ENCODE data around the gene MEX3D. TPM values are rescaled to one million over a fixed set of nuclear protein-coding genes. Genes with fewer than 3 reads are reported as not detected.

Gene MEX3D
- polyA plus RNA-seq, 1 donor (not counting 4 experiments of a cell fraction or from before 2014, with no cell fraction given) = 3.9 TPM

DNA sequence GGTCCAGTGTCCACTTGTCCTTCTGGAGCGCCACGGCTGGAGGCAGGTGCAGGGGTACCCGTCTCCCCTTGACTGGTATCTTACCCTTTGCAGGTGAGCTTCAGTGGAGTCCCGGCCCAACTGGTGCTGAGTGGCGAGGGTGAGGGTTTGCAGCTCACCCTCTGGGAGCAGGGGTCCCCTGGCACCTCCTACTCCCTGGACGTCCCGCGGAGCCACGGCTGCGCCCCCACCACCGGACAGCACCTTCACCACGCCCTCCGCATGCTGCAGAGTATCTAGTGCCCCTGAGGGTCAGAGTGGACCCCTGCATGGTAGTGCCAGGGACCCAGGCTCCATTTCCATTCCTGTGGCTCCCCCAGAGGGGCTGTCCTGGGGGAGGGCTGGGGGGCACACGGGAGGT is 33.2 kb downstream of the MEX3D start:
- no peaks in the 10 kb centered on the region for H3K79me2 ChIP-seq (ENCODE audit: control insufficient read depth, insufficient read depth, low read length)
- TF ChIP-seq CTCF (optimal IDR thresholded peaks at IDR 0.05 in 1 of 3, IDR thresholded peaks at IDR 0.05 in 1 of 3, conservative IDR thresholded peaks at IDR 0.05 in 1 of 3; ENCODE audit: extremely low read depth in 1 of 3, insufficient read depth in 2 of 3, low read length in 3 of 3) = no peak
- no peak for TF ChIP-seq EZH2 (IDR thresholded peaks at IDR 0.05; ENCODE audit: low read length)
- H3K9me1 ChIP-seq (ENCODE audit: control insufficient read depth, extremely low read depth, insufficient read depth, low read length) = no peaks in the 10 kb centered on the region
- dilution Hi-C loops (cut with MboI; ENCODE audit: extremely low pct_ligation_motif_present, low sequenced_read_pairs) = no loop called here
- H4K20me1 ChIP-seq (ENCODE audit: control insufficient read depth, extremely low read depth, insufficient read depth, low read length) = no peaks in the 10 kb centered on the region
- H3K4me1 ChIP-seq (ENCODE audit: control insufficient read depth, extremely low read depth, insufficient read depth, low read length) = no peaks in the 10 kb centered on the region
- H3K4me2 ChIP-seq (ENCODE audit: control insufficient read depth, extremely low read depth, insufficient read depth, low read depth, low read length) = no peak overlapping the region
- no peaks in the 10 kb centered on the region for H3K27me3 ChIP-seq (ENCODE audit: control insufficient read depth, extremely low read depth, insufficient read depth, low read length)
- FAIRE-seq (no peak), DNase-seq (ENCODE audit: low read depth, low spot score) (no peak)
- H3K36me3 ChIP-seq (ENCODE audit: control insufficient read depth in 2 of 2, extremely low read depth in 1 of 2, insufficient read depth in 2 of 2, low read length in 2 of 2) = no peaks in the 10 kb centered on the region
- no peak overlapping the region for H2AFZ ChIP-seq (ENCODE audit: control insufficient read depth, low read length)
- H3K9ac ChIP-seq (ENCODE audit: control insufficient read depth, extremely low read depth, insufficient read depth, low read length) = no peak overlapping the region
- H3K9me3 ChIP-seq (ENCODE audit: control insufficient read depth, low read depth, low read length) = no peaks in the 10 kb centered on the region
- H3K27ac ChIP-seq (ENCODE audit: control insufficient read depth, insufficient read depth, low read length) = no peak overlapping the region
- H3K4me3 ChIP-seq (ENCODE audit: control insufficient read depth in 2 of 3, extremely low read depth in 1 of 3, insufficient read depth in 2 of 3, low read depth in 1 of 3, low read length in 3 of 3) = no peak overlapping the region

DNA sequence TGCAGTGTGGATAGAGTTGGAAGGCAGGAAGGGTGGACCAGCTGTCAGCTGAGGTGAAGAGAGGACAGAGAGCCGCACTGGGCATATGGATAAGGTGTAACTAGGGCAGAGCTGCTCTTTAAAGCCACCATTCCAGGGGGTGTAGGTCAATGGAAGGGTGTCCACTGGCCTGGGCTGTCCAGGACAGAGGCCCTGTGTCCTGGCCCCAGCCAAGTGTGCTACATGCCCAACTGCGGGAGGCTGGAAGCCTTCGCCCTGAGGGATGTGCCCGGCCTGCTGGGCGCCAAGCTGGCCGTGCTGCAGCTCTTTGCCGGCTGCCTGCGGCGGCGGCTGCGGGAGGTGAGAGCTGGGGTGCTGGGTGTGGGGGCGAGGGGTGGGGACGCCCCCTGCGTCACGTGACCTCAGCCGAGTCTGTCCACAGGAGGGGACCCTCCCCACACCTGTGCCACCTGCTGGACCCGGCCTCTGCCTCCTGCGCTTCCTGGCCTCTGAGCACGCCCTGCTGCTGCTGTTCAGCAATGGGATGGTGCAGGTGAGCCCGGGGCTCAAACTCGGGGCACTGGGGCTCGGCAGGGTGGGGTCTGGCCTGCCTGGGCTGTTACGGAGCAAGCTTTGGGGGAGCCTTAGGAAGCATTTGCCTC is 34.5 kb downstream of the MEX3D start:
- TF ChIP-seq EZH2 (IDR thresholded peaks at IDR 0.05; ENCODE audit: low read length) = no peak
- no peak for TF ChIP-seq CTCF (optimal IDR thresholded peaks at IDR 0.05 in 1 of 3, IDR thresholded peaks at IDR 0.05 in 1 of 3, conservative IDR thresholded peaks at IDR 0.05 in 1 of 3; ENCODE audit: extremely low read depth in 1 of 3, insufficient read depth in 2 of 3, low read length in 3 of 3)

More for the DNA sequence above, 34.5 kb downstream of the MEX3D start:
- Histone ChIP-seq H3K9me3 (ENCODE audit: control insufficient read depth, low read depth, low read length) (no peaks in the 10 kb centered on the region), H3K4me3 (ENCODE audit: control insufficient read depth in 2 of 3, extremely low read depth in 1 of 3, insufficient read depth in 2 of 3, low read depth in 1 of 3, low read length in 3 of 3) (no peak overlapping the region), H3K36me3 (ENCODE audit: control insufficient read depth in 2 of 2, extremely low read depth in 1 of 2, insufficient read depth in 2 of 2, low read length in 2 of 2) (no peaks in the 10 kb centered on the region), H3K4me2 (ENCODE audit: control insufficient read depth, extremely low read depth, insufficient read depth, low read depth, low read length) (no peak overlapping the region), H3K4me1 (ENCODE audit: control insufficient read depth, extremely low read depth, insufficient read depth, low read length) (no peaks in the 10 kb centered on the region), H3K79me2 (ENCODE audit: control insufficient read depth, insufficient read depth, low read length) (no peaks in the 10 kb centered on the region), H3K27me3 (ENCODE audit: control insufficient read depth, extremely low read depth, insufficient read depth, low read length) (no peaks in the 10 kb centered on the region), H2AFZ (ENCODE audit: control insufficient read depth, low read length) (no peak overlapping the region), H3K9ac (ENCODE audit: control insufficient read depth, extremely low read depth, insufficient read depth, low read length) (no peak overlapping the region), H3K27ac (ENCODE audit: control insufficient read depth, insufficient read depth, low read length) (no peak overlapping the region), H4K20me1 (ENCODE audit: control insufficient read depth, extremely low read depth, insufficient read depth, low read length) (no peaks in the 10 kb centered on the region), H3K9me1 (ENCODE audit: control insufficient read depth, extremely low read depth, insufficient read depth, low read length) (no peaks in the 10 kb centered on the region)
- no peak for FAIRE-seq
- dilution Hi-C loops (cut with MboI; ENCODE audit: extremely low pct_ligation_motif_present, low sequenced_read_pairs) = no loop called here
- DNase-seq (ENCODE audit: low read depth, low spot score) = no peak

All from keratinocyte (primary cell).